ENCODE measurements around the gene ADAM10. TPM values are rescaled to one million over a fixed set of nuclear protein-coding genes. Genes with fewer than 3 reads are reported as not detected.

The ADAM10 gene
- total and polyA plus RNA-seq, 2 of the 8 experiments (the other 6 are each of a cell fraction or from before 2014, with no cell fraction given) = 46.5 to 163 TPM

DNA sequence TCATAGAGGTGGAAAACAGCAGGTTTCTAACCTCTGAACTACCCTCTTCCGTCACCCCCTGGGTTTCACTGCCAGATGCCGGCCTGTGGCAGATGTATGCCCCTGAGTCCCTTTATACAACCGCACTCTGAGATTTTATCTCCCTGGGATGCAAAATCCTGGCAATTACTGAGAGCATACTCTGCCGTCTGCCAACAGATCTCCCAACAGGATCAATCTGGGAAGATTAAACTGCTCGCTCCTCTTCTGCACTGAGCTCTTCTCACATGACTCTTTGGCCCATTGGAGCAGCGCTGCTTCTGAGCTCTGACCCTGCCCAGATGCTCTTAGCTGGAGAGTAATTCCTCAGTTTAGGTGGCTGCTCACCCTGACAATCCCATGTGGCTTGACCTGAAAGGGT, 184.5 kb downstream of the ADAM10 start:
- CTCF ChIA-PET (ENCODE audit: partially characterized antibody) = interaction anchor here (0.6 to 1.6 kb wide), 2 partner anchors 10 to 377 kb away, joined by 3 to 5 read pairs; no protein-coding TSS in a partner anchor
- Histone ChIP-seq H3K4me3 (ENCODE audit: extremely low read depth in 1 of 4, insufficient read depth in 2 of 4, low read depth in 3 of 4, low read length in 4 of 4) (no peak overlapping the region), H3K27ac (ENCODE audit: low read depth, low read length) (no peak overlapping the region), H2BK12ac (ENCODE audit: low read depth, low read length) (no peak overlapping the region), H3K4ac (replicated peaks; ENCODE audit: insufficient read length, low read depth, low read length) (no peak overlapping the region), H2BK15ac (ENCODE audit: low read length) (no peak overlapping the region), H3K4me1 (replicated peaks in 1 of 4; ENCODE audit: control insufficient read depth in 3 of 4, insufficient read depth in 4 of 4, low read length in 3 of 4) (no peaks in the 10 kb centered on the region; a peak in 1 of 7 replicates), H3K4me2 (ENCODE audit: insufficient read depth in 1 of 2, low read depth in 2 of 2, low read length in 2 of 2) (no peak overlapping the region), H3K23me2 (ENCODE audit: low read depth, low read length) (no peaks in the 10 kb centered on the region), H3K27me3 (replicated peaks in 1 of 4; ENCODE audit: control insufficient read depth in 3 of 4, extremely low read depth in 1 of 4, insufficient read depth in 3 of 4, low read length in 3 of 4) (no peaks in the 10 kb centered on the region), H3K36me3 (ENCODE audit: control insufficient read depth in 2 of 4, insufficient read depth in 4 of 4, low read length in 3 of 4) (no peaks in the 10 kb centered on the region), H2BK20ac (ENCODE audit: low read length) (no peak overlapping the region), H4K91ac (replicated peaks; ENCODE audit: insufficient read length, low read length) (no peak overlapping the region), H2BK5ac (ENCODE audit: low read depth, low read length) (no peak overlapping the region), H3K23ac (ENCODE audit: insufficient read length) (no peak overlapping the region), H3K9ac (replicated peaks in 1 of 4; ENCODE audit: extremely low read depth in 1 of 4, low read depth in 3 of 4, low read length in 3 of 4) (no peak overlapping the region), H3K56ac (replicated peaks; ENCODE audit: insufficient read length, low read depth, low read length) (no peak overlapping the region), H2AFZ (ENCODE audit: low read length) (no peak overlapping the region), H4K20me1 (replicated peaks in 1 of 2; ENCODE audit: control insufficient read depth in 1 of 2, insufficient read depth in 2 of 2, low read length in 2 of 2) (no peaks in the 10 kb centered on the region), H4K8ac (ENCODE audit: extremely low read depth, insufficient read depth, low read length) (no peak overlapping the region), H2BK120ac (replicated peaks; ENCODE audit: low read depth, low read length) (no peak overlapping the region), H3K79me2 (ENCODE audit: control insufficient read depth in 1 of 2, insufficient read depth in 2 of 2, low read length in 2 of 2) (no peaks in the 10 kb centered on the region), H3K18ac (ENCODE audit: extremely low read depth, low read length) (no peak overlapping the region), H3K9me3 (ENCODE audit: insufficient read depth in 2 of 2, low read depth in 1 of 2, low read length in 1 of 2) (no peaks in the 10 kb centered on the region), H3K79me1 (ENCODE audit: low read depth, low read length) (no peaks in the 10 kb centered on the region), H4K5ac (ENCODE audit: insufficient read length, low read depth, low read length) (no peak overlapping the region), H2AK5ac (ENCODE audit: low read depth, low read length) (no peak overlapping the region), H3K14ac (ENCODE audit: insufficient read length) (no peak overlapping the region)
- POLR2A ChIA-PET (ENCODE audit: partially characterized antibody) = no interaction called here
- FAIRE-seq (no peak), DNase-seq (ENCODE audit: low read depth in 1 of 2, low spot score in 2 of 2) (peak in 1 of 2 experiments; percentile 31)
- TF ChIP-seq SIRT6 (IDR thresholded peaks at IDR 0.05; ENCODE audit: low read length) (no peak), RAD21 (IDR thresholded peaks at IDR 0.05 in 1 of 2, conservative IDR thresholded peaks at IDR 0.05 in 1 of 2; ENCODE audit: low read depth in 2 of 2, low read length in 2 of 2) (no peak), RBBP5 (IDR thresholded peaks at IDR 0.05; ENCODE audit: borderline replicate concordance, low read depth, low read length) (no peak), CTBP2 (IDR thresholded peaks at IDR 0.05; ENCODE audit: borderline replicate concordance, insufficient read depth, insufficient read length, low read length) (no peak), JUN (IDR thresholded peaks at IDR 0.05; ENCODE audit: low read depth, low read length) (no peak)
- 91% methylated on average over 5 of the region's 6 CpGs; no CpG with 5 or more reads in 1 of the 2 experiments for WGBS, 2 experiments (ENCODE audit: extremely low coverage in 1 of 2, insufficient coverage in 1 of 2, insufficient read length in 1 of 2, insufficient replicate concordance in 2 of 2, low coverage in 1 of 2, low lambda C conversion rate in 2 of 2, missing lambda C conversion rate in 1 of 2)

Data from H1 (cell line).